RKO (cell line): ENCODE data around the gene ORAI1.
"Not testable (repeated sequence)": the region's sequence is repeated elsewhere in the genome, so short reads cannot be mapped to it uniquely, and the experiment has no call there.

ENCODE experiments used
- DNase-seq: peaks from one replicate; pipeline ENCODE4 v3.0.0-alpha.2; 2016; ENCODE audit warnings: low spot score

Gene ORAI1

DNA sequence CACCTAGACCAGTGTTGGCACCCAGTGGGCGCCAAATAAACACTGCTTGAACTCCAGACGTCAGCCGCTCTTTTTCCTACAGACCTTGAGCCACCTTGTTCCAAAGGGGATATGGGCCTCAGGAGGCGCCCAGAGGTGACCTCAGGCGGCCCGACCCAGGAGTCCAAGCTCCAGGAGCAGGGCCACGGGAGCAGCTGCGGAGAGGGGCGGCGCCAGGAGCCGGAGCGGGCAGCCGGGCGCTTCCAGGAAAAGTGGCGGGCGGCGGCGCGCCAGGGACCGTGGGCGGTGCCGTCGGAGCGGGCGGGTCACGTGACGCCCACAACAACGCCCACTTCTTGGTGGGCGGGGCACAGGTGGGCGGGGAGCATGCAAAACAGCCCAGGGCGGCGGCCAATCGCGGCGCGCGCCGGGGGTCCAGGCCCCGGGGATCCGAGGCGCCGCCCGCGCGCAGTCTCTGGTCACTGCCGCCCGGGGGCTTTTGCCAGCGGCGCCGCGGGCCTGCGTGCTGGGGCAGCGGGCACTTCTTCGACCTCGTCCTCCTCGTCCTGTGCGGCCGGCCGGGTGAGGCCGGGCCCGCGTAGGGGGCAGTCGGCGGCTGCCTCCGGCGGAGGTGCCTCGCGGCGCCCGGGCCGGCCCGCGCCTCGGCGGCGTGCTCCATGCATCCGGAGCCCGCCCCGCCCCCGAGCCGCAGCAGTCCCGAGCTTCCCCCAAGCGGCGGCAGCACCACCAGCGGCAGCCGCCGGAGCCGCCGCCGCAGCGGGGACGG lies at the start of gene ORAI1:
Gene ORAI1 (plus strand): TSS at position 444 of the 766 bp plus-strand sequence.
- peak; percentile 93 for DNase-seq

DNA sequence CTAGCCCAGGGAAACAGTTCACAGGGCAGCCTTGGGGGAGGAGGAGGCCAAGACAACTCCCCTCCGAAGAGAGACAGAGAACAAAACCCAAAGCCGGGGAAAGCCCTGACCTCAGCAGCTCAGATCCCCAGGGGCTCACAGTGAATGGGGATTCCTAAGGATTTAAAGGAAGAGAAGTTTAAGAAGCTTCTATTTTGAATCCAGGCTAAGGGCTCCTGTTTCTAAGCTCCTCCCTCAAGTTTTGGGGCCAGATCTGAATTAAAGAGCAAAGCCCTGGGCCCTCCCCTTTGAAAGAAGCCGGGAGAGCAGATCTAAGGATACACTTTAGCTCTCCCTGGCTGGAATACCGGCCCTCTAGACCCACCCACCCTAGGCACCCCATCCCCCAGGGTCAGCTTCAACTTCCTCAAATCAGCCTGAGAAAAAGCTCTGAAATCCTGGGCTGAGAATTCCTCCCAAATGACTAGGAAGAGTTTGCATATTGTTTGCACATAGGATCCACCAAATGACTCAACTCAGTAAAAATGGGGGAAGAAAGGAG lies 49.4 kb upstream of the ORAI1 start:
- DNase-seq: peak; percentile 47

DNA sequence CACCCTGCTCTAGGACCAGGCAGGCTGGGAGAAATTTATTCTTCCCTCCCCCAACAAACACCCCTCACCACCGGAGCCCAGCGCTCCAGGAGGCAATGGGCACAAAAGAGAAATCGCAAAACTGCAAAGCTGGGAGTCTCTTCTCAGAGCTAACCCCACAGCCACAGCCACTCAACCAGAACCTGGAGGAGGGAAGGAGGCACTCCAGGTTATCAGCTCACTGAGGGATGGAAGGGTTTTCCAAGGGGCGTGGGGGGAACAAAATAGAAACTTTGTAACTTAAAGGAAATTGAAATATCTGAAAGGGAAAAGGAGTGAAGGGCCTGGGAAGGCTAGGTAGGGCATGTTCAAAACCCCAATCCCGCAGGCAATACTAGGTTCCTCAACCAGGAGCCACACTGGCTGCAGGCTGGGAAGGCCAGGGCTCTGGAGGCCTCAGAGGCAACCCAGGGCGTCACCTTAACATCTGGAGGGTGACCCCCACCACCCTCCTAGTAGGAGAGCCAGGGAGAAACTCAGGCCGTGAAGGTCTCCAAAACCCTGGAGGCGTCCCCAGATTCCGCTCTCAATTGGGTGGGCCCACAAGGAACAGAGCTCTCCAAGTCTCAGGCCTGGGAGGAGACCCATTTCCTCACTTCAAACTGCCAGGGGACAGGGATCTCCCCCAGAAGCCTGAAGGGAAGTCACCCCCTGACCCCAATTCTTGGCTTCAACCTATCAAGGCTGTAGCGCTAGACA lies 48.7 kb upstream of the ORAI1 start:
- no peak for DNase-seq

DNA sequence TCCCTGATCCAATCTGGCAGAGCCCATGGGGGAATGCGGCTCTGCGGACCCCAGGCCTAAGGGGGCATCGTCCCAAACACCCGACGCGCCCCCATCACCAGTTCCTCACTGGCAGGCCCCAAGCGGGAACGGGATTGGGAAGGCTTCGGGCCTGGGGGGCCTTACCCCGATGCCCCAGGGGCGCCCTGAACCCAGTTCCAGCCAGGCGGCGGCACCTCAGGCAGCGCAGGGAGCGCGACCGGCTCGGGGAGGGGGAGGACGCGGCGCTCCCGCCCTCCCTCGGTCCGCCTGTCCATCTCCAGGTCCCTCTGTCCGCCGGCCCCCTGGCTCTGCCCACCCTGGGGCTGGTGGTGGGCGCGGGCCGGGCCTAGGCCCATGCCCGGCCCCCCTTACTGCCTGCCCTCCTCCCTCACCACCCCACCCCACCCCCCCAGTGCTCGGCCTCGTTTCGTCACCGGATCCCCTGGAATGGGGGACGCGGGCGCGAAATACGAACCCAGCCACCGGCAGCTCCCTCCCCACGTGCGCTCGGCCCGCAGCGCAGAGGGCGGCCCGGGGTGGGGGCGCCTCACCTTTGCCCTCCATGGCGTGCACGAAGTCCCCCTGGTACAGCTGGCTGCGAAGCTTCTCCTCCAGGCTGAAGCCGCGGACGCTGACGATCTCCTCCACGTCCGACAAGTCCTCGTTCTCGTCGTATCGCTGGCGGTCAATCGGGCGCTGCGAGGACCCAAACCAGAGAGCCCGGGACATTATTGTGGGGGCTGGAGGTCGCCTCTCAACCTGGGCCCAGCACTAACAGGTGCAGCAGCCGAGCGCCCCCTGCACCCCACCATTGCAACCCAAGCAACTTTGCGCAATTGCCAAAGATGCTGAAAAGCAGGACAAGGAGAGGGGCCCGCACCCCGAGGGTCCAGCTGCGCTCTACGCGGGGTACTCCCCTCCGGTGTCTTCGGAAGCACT lies 47.8 kb upstream of the ORAI1 start:
- DNase-seq: no peak

DNA sequence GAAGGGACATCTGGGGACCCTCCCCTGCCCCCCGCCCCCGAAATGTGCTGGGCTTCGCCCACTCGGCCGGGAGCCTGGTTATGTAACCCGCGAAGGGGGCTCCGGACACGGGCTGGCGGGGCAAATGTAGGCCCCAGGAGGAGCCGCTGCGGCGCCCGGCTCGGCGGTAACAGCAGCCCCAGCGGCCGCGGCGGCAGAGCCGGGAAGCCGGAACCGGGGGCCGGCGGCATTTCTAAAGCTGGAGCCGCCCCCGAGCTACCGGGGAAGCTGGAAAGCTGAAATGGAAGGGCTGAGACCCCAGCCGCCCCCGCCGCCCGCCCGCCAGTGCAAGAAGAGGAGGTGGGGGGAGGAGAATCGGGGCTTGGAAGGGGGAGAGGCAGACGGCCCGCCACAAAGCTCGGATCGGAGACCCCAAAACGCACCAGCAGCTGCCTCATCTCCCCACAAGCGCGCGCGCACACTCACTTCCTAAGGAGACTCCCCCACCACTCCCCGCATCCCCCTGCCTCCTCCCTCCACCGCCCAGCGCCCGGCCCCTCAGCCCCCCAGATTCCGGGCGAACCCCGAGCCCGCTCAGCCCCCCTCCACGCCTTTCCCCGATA lies 47.0 kb upstream of the ORAI1 start:
- DNase-seq: peak; percentile 50

DNA sequence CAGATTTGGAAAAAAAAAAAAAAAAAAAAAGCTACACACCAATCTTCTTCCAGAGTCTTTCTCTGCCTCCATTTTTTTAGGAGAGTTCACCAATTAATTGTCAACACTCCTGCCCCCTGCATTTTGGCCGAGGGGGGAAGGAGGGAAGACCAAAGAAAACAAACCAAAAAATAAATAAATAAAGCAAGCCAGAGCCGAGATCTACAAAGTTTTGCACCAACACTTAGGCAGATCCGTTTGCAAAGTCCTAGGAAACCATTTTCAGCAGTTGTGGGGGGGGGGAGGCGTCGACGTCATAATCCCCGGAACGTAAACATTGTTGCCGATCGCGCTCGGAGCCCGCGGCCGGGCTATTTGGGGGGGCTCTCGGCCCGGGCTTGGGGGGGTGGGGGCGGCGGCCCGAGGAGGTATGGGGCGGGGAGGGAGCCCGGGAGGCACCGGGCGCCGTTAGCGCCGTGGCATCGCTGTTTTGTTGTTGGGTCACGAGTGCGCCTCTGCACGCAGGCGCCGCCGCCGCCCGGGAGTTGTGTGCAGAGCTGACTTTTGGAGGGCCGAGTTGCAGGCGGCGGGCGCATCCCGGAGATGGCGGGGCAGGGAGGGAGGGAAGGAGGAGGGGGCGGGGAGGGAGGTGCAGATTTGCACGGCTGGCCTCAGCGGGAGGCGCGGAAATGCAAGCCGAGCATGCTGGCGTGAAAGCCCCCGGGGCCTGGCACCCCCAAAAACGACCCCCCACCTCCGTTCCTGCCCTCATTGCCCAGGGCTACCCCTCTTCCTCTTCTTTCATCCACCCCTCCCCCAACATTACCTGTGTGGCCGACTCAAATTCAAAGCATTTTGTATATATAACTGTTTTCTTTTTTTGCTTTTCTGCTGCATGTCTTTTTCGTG lies 46.1 kb upstream of the ORAI1 start:
- DNase-seq: peak; percentile 70

DNA sequence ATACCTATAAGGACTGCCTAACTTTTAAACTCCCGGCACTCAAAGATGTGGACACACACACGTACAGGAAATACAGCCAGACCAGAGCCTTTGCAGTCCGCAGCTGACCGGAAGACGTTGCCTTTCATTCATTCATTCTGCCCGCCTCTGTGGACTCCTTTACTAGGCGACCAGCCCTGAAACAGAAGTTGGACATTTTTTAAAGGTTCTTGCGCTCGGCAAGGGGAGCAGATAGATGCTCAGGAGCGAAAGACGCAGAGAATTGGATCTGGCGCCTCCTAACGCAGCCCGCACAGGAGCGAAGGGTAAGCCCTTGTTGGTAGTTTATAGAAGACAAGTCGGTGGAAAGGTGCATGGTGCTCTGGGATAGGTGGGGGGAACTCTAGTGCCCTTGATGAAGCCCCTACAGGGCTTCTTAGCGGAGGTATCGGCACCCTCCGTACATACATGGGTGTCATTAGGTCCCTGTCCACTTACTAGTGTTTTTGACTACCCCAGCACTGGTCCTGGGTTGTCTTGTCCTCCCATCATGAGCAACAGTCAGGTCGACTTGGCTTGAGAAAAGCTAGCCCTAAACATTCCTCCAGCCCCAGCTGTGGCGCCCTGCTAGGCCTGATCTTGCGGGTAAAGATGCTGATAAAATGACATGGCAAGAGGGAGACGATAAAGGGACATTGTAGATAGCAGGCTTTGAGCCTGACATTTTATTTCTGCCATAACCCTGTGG lies 45.2 kb upstream of the ORAI1 start, which contains the start of gene KDM2B:
Gene KDM2B (minus strand): TSS at position 65 of the 727 bp plus-strand sequence. CDS start 112 bp downstream, outside the sequence.
- DNase-seq: no peak

DNA sequence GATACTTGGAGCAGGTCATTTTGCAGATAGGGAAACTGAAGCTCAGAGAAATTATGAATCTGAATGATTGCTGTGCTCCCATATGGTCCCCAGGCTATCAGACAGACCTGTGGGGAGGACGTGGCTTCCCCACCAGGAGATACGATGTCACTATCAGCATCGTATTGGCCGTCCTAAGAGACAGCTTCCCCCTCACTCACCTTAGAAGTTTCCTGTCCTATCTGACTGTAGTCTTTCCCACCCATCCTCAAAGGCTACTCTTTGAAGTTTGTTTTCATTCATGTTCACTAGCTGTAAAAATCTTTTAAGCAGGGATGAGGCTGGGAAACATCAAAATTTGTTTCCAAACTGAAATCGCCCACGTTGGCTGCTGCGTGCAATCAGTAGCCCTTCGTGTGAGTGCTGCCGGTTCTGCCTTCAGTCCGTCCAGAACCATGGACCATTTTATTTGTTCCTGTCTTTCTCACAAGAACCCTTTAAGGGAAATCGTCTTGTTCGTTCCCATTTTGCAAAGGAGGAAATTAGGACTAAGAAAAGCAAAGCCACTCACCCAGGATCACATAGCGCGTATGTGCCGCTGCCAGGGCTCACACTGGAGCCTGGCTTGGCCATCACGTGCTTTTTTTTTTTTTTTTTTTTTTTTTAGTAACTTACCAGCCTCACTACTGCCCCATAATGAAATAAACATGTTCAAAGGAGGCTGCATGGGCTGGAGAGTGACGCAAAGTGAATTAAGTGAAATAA lies 44.5 kb upstream of the ORAI1 start:
- no peak for DNase-seq

DNA sequence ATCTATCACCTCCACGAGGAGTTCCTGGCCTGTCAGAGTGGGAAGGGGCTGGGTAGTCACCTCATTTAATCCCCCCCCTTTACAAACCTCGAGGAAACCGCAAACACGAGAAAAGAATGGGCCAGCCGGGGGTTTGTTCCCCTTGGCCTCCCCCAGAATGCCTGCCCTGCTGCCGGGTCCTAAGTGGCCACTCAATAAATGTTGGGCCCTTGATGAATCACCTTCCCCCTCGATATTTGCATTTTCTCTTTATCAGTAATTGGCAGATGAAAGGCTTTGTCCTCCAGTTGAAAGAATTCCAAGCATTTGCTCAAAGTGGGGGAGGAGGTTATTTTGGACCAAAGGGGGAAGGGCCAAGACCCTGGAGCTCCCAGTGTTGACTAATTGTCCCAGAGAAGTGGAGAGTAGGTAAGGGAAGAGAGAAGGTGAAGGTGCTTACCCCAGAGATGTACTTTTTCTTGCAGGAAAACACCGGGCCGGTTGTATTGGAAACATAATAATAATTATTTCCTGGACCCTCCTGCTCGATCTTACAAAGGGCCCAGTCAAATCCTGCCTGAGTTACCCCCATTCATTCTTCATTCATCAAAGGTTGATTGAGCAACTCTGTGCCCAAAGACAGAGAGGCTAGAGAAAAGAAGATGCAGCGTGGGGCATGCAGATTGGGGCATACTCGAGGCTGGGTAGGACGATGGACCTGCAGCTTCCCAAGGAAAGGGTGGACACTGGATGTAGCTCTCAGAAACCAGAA lies 43.6 kb upstream of the ORAI1 start:
- no peak for DNase-seq

DNA sequence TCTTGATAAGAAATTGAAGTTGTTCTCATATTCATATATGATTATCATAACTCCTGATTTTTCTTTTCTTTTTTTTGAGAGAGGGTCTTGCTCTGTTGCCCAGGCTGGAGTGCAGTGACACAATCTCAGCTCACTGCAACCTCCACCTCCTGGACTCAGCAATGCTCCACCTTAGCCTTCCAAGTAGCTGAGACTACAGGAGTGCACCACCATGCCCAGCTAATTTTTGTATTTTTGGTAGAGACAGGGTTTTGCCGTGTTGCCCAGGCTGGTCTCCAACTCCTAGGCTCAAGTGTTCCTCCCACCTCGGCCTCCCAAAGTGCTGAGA lies 43.0 kb upstream of the ORAI1 start:
- DNase-seq: not testable (repeated sequence)

DNA sequence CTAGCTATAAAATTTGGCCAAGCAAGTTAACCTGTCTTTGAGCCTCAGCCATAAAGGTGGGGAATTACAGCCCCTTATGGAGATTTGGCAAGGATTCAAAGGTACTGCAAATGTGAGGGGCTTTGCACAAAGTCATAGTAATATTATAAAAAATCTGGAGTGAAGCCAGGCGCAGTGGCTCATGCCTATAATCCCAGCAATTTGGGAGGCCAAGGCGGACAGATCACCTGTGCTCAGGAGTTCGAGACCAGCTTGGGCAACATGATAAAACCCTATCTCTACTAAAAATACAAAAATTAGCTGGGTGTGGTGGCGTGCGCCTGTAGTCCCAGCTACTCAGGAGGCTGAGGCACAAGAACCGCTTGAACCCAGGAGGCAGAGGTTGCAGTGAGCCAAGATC lies 41.4 kb upstream of the ORAI1 start:
- DNase-seq: not testable (repeated sequence)

DNA sequence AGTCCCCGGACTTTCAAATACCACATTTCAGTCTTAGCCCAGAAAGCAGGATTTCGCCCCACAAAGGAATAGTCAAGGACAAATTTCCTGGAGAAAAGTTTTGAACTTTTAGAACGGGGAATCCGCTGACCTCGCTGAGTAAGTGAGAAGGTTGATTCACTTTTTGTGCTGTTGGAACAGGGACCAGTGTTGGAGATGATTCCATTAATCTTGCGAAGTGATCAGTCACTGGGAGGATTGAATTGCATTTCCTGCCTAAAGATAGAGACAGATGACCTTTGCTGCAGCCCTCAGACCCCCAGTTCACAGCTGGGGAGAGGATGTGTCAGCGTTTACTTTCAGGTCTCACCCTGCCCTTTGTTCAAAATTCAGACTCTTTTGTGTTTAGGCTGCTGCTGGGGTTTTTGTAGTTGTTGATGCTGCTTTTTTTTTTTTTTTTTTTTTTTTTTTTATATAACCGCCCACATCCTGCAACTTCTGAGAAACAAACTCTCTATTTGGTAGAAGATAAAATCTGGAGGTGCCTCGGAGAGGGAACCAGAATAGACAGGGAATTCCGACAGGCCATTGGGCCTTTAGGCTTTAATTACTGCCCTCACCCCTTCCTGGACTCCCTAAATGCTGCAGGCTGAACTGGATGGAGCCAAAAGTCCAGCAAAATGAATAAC lies 35.7 kb upstream of the ORAI1 start:
- DNase-seq: peak; percentile 64

DNA sequence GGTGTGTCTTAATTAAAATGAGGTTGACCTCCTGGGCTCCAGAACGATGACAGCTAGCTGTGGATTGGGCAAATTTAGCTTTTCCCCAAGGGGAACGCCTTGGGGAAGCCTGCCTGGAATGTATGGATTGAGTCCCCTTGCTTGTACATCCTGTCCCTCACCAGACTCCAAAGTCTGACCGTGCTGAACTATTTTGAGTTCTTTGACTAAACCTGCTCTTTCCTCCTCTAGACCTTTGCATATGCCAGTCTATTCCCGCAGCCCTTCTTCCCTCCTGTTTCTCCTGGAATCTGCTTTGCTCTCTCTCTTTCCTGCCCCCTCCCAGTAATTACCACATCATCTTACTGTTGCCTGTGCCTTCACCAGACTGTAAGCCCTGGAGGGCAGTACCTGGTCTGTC lies 34.0 kb upstream of the ORAI1 start:
- DNase-seq: no peak

DNA sequence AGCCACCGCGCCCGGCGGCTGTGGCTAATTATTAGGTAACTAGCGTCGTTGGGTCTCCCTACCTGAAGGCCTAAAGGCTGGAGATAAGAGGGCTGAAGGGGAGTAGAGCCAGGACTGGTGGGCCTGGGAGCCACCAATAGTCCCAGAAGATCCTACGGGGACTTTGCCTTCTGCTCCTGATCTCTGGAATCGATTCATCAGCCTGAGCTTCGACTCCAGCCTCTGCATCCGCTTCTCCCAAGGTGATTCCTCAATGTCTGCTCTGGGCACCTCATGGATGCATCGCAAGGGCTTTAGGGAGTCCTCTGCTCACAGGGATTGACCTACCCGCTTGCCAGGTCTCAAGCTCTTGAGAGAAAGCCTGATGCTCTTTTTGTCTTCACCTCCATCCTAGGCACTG lies 30.8 kb upstream of the ORAI1 start:
- no peak for DNase-seq

DNA sequence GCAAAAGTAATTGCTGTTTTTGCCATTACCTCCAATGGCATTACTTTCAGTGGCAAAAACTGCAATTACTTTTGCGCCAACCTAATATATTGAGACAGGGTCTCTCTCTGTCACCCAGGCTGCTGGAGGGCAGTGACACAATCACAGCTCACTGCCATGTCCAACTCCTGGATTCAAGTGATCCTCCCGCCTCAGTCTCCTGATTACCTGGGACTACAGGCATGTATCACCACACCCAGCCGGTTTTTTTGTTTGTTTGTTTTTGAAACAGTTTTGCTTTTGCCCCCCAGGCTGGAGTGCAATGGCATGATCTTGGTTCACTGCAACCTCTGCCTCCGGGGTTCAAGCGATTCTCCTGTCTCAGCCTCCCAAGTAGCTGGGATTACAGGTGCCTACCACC lies 29.8 kb upstream of the ORAI1 start:
- DNase-seq: no peak

DNA sequence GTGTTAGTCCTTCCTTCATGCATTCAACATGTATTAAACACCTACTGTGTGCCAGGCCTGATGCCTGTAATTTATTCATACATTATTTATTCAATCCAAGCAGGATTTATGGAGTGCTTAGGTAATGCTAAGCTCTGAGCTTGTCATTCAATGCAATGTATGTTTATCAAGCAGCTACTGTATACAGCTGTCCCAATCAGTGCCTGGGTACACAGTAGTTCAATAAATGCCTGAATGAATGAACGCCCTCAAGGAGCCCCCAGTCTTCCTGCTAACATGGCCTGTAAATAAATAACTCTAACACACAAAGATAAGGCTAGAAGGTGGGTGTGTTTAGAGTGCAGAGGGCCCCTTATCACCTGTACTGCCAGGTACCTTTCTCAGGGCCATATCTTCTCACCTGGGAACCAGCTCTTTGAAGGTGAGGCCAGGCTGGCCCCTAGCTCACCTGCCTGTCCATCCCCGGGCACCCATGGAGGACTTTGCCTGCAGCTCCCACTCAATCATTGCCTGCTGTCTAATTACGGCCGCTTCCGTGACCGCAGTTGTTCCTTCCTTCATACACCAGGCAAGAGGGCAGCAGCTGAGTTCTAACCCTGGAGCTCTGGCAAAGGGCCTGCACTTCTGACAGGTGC lies 25.5 kb upstream of the ORAI1 start:
- no peak for DNase-seq

DNA sequence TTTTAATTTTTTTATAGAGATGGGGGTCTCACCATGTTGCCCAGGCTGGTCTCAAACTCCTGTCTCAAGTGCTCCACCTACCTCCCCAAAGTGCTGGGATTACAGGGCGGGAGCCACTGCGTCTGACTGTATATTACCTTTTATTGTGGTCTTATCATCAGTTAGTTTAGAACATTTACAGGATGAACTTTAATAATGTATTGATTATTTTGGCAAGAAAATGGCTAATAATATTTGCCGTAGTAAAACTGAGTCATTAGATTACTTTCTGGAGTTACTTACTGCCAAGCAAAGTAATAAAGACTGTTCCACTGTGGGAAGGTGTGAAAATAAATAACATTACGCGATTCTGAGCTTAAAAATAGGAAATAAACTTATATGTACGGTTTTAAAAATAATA lies 23.6 kb upstream of the ORAI1 start:
- DNase-seq: no peak
